Suprapubic skin (tissue), 4 donors: ENCODE measurements around the gene ZNRF3. TPM values are rescaled to one million over a fixed set of nuclear protein-coding genes. Genes with fewer than 3 reads are reported as not detected.

ENCODE experiments used
- DNase-seq, 2 donors: peaks; one replicate each; pipeline ENCODE4 v3.0.0-alpha.2; 2019; ENCODE audit warnings: low spot score in 2 of 2
- H3K27ac ChIP-seq: fragments of 200-600 bp; sonication (generic); one replicate; pipeline ENCODE4 v1.5.1; 2019
- H3K27me3 ChIP-seq: fragments of 200-600 bp; sonication (generic); one replicate; pipeline ENCODE4 v1.5.1; 2019
- H3K36me3 ChIP-seq: fragments of 200-600 bp; sonication (generic); one replicate; pipeline ENCODE4 v1.5.1; 2019
- H3K4me1 ChIP-seq: fragments of 200-600 bp; sonication (generic); one replicate; pipeline ENCODE4 v1.5.1; 2019
- H3K4me3 ChIP-seq: fragments of 200-600 bp; sonication (generic); one replicate; pipeline ENCODE4 v1.5.1; 2019; ENCODE audit warnings: mild to moderate bottlenecking
- H3K9me3 ChIP-seq: fragments of 200-600 bp; sonication (generic); one replicate; pipeline ENCODE4 v1.5.1; 2019
- CTCF ChIP-seq, 2 donors: fragments of 200-600 bp in 1 of 2; fragments of 450-650 bp in 1 of 2; sonication (generic) in 1 of 2; IDR thresholded peaks; one replicate each; pipeline ENCODE4 v1.5.1; 2016 to 2019; ENCODE audit warnings: antibody characterized with exemption in 2 of 2, mild to moderate bottlenecking in 1 of 2, moderate library complexity in 1 of 2
- EP300 ChIP-seq: sonication (generic); formaldehyde crosslinking; IDR thresholded peaks from one replicate; pipeline ENCODE4 v1.6.1; 2017; ENCODE audit warnings: antibody characterized with exemption
- POLR2A ChIP-seq, 2 donors: fragments of 450-650 bp; IDR thresholded peaks; one replicate each; pipeline ENCODE4 v1.6.1; 2017; ENCODE audit warnings: antibody characterized with exemption in 2 of 2, mild to moderate bottlenecking in 2 of 2, moderate library complexity in 2 of 2
- POLR2AphosphoS5 ChIP-seq, 3 donors: sonication (generic); formaldehyde crosslinking; IDR thresholded peaks; one replicate each; pipeline ENCODE4 v1.6.1; 2017; ENCODE audit warnings: antibody characterized with exemption in 3 of 3
- WGBS: methylation state at CpG from one replicate; pipeline ENCODE4 v1.1.5; 2018; 5-methylcytosine and 5-hydroxymethylcytosine counted together
- total RNA-seq, 4 donors: library from RNA; depleted of rRNA; stranded (reverse); fragments of >200 nt; gene quantifications; one replicate each; pipeline ENCODE4 v1.1.0, GENCODE V29; 2016

The ZNRF3 gene
- total RNA-seq, 4 donors from 2014 or later, result 13.3 to 20.7 (median 18.4) TPM

- H3K27me3 ChIP-seq, result no peaks in the 10 kb centered on the region
- no peak overlapping the region for H3K4me3 ChIP-seq
- H3K9me3 ChIP-seq, result no peaks in the 10 kb centered on the region
- no peak for TF ChIP-seq EP300
- no peak for TF ChIP-seq POLR2A (IDR thresholded peaks at IDR 0.05)
- TF ChIP-seq CTCF (IDR thresholded peaks at IDR 0.05), result no peak
- TF ChIP-seq POLR2AphosphoS5 (IDR thresholded peaks at IDR 0.05), result no peak
- H3K4me1 ChIP-seq, result peaks cover 66% of the 10 kb centered on the region
- H3K36me3 ChIP-seq, result no peaks in the 10 kb centered on the region
- H3K27ac ChIP-seq, result no peak overlapping the region
- no peak for DNase-seq
- WGBS, result 81% methylated on average over 5 of the region's 5 CpGs
Measured at GRCh38 chr22:28909375-28909774, 26.0 kb downstream of the ZNRF3 start.

- H3K27ac ChIP-seq, result no peak overlapping the region
- no peak overlapping the region for H3K4me3 ChIP-seq
- no peaks in the 10 kb centered on the region for H3K9me3 ChIP-seq
- peaks cover 52% of the 10 kb centered on the region for H3K4me1 ChIP-seq
- no peaks in the 10 kb centered on the region for H3K36me3 ChIP-seq
- TF ChIP-seq EP300, result no peak
- no peak for TF ChIP-seq CTCF (IDR thresholded peaks at IDR 0.05)
- no peak for TF ChIP-seq POLR2AphosphoS5 (IDR thresholded peaks at IDR 0.05)
- TF ChIP-seq POLR2A (IDR thresholded peaks at IDR 0.05), result no peak
- WGBS, result 53% methylated on average over 3 of the region's 3 CpGs
- H3K27me3 ChIP-seq, result no peaks in the 10 kb centered on the region
- no peak for DNase-seq
Measured at GRCh38 chr22:28910569-28911303, 27.4 kb downstream of the ZNRF3 start.

GRCh38 chr22:28911304-28911690, 27.9 kb downstream of the ZNRF3 start:
- Histone ChIP-seq H3K36me3 (no peaks in the 10 kb centered on the region), H3K4me3 (no peak overlapping the region), H3K9me3 (no peaks in the 10 kb centered on the region), H3K27ac (peak overlapping the region; percentile 43), H3K27me3 (no peaks in the 10 kb centered on the region), H3K4me1 (peaks cover 47% of the 10 kb centered on the region)
- 61% methylated on average over 4 of the region's 4 CpGs for WGBS
- TF ChIP-seq EP300, result no peak
- no peak for TF ChIP-seq POLR2A (IDR thresholded peaks at IDR 0.05)
- no peak for TF ChIP-seq CTCF (IDR thresholded peaks at IDR 0.05)
- TF ChIP-seq POLR2AphosphoS5 (IDR thresholded peaks at IDR 0.05), result no peak
- DNase-seq, result no peak

GRCh38 chr22:28911777-28912669, 28.7 kb downstream of the ZNRF3 start:
- H3K9me3 ChIP-seq, result no peaks in the 10 kb centered on the region
- WGBS, result 33% methylated on average over 10 of the region's 10 CpGs
- H3K4me3 ChIP-seq, result no peak overlapping the region
- no peaks in the 10 kb centered on the region for H3K27me3 ChIP-seq
- no peak for TF ChIP-seq EP300
- TF ChIP-seq POLR2AphosphoS5 (IDR thresholded peaks at IDR 0.05), result no peak
- TF ChIP-seq CTCF (IDR thresholded peaks at IDR 0.05), result no peak
- TF ChIP-seq POLR2A (IDR thresholded peaks at IDR 0.05), result no peak
- peak overlapping the region; percentile 43 for H3K27ac ChIP-seq
- H3K36me3 ChIP-seq, result no peaks in the 10 kb centered on the region
- H3K4me1 ChIP-seq, result peaks cover 48% of the 10 kb centered on the region
- DNase-seq, result no peak

- WGBS, result 87% methylated on average over 6 of the region's 6 CpGs
- DNase-seq, result no peak
- Histone ChIP-seq H3K27ac (no peak overlapping the region), H3K36me3 (no peaks in the 10 kb centered on the region), H3K9me3 (no peaks in the 10 kb centered on the region), H3K27me3 (no peaks in the 10 kb centered on the region), H3K4me1 (peaks cover 54% of the 10 kb centered on the region), H3K4me3 (no peak overlapping the region)
- TF ChIP-seq CTCF (IDR thresholded peaks at IDR 0.05) (no peak), POLR2A (IDR thresholded peaks at IDR 0.05) (no peak), POLR2AphosphoS5 (IDR thresholded peaks at IDR 0.05) (no peak), EP300 (no peak)
Measured at GRCh38 chr22:28914201-28914600, 30.8 kb downstream of the ZNRF3 start.
